Spleen (tissue), 11 donors: ENCODE results near the gene RHOBTB3. TPM values are rescaled to one million over a fixed set of nuclear protein-coding genes. Genes with fewer than 3 reads are reported as not detected.
"Not testable (repeated sequence)": the region's sequence is repeated elsewhere in the genome, so short reads cannot be mapped to it uniquely, and the experiment has no call there.

ENCODE experiments used
- DNase-seq: peaks from one replicate; pipeline ENCODE4 v3.0.0-alpha.2; 2020
- H3K27ac ChIP-seq, 8 donors: fragments of 200-600 bp; sonication (generic) in 7 of 8; 1 replicate in 4 of 8; 2 replicates in 4 of 8; pipeline versions ENCODE4 v1.5.0 to v1.8.0; 2016 to 2021; ENCODE audit warnings: inconsistent platforms in 4 of 8, mild to moderate bottlenecking in 4 of 8, moderate library complexity in 1 of 8
- H3K27me3 ChIP-seq, 7 donors: fragments of 200-600 bp; sonication (generic) in 6 of 7; replicated peaks in 1 of 7; 1 replicate in 4 of 7; 2 replicates in 3 of 7; pipeline versions ENCODE4 v1.5.0 to v1.8.0; 2016 to 2021; ENCODE audit warnings: inconsistent platforms in 3 of 7, mild to moderate bottlenecking in 1 of 7
- H3K36me3 ChIP-seq, 6 donors: fragments of 200-600 bp; sonication (generic) in 5 of 6; 1 replicate in 4 of 6; 2 replicates in 2 of 6; pipeline versions ENCODE4 v1.5.0 to v1.8.0; 2016 to 2021; ENCODE audit warnings: inconsistent platforms in 2 of 6
- H3K4me1 ChIP-seq, 6 donors: fragments of 200-600 bp; sonication (generic) in 5 of 6; 1 replicate in 3 of 6; 2 replicates in 3 of 6; pipeline versions ENCODE4 v1.5.0 to v1.8.0; 2016 to 2021; ENCODE audit warnings: inconsistent platforms in 3 of 6
- H3K4me3 ChIP-seq, 8 donors: fragments of 200-600 bp; sonication (generic) in 7 of 8; 1 replicate in 4 of 8; 2 replicates in 4 of 8; pipeline versions ENCODE4 v1.5.0 to v1.8.0; 2016 to 2021; ENCODE audit warnings: inconsistent platforms in 4 of 8, mild to moderate bottlenecking in 4 of 8, moderate library complexity in 2 of 8
- H3K9me3 ChIP-seq, 8 donors: fragments of 200-600 bp; sonication (generic) in 7 of 8; 1 replicate in 4 of 8; 2 replicates in 4 of 8; pipeline versions ENCODE4 v1.5.0 to v1.8.0; 2016 to 2021; ENCODE audit warnings: inconsistent platforms in 4 of 8
- POLR2A ChIP-seq, 3 donors: fragments of 450-650 bp; IDR thresholded peaks; one replicate each; pipeline ENCODE4 v1.5.1; 2017; ENCODE audit warnings: antibody characterized with exemption in 3 of 3, mild to moderate bottlenecking in 1 of 3
- POLR2AphosphoS5 ChIP-seq, 3 donors: sonication (generic); formaldehyde crosslinking; IDR thresholded peaks; one replicate each; pipeline ENCODE4 v1.5.1; 2017; ENCODE audit warnings: antibody characterized with exemption in 3 of 3
- WGBS, 5 donors: extraction: QIAGEN DNeasy Blood & Tissue Kit in 3 of 5; methylation state at CpG; one replicate each; pipeline versions ENCODE4 v1.1.5 to v1.1.7; 2013 to 2018; 5-methylcytosine and 5-hydroxymethylcytosine counted together
- intact Hi-C: fragments of 100-400 bp; cut with DNase I; formaldehyde crosslinking; loops from one replicate; pipeline ENCODE4 v1.15.0; 2023; ENCODE audit warnings: low total_unique reads
- polyA plus RNA-seq, 3 donors: library from polyadenylated mRNA; stranded (reverse); fragments of 200-250 nt; gene quantifications; one replicate each; pipeline ENCODE4 v1.2.1, GENCODE V29; 2013
- total RNA-seq, 7 donors: library from RNA; depleted of rRNA in 3 of 7; stranded (reverse); fragments of >200 nt in 3 of 7; fragmentation: NEBNext Ultra II Directional in 4 of 7; extraction: Animal tissue kit (Norgen Biotek cat#: 25700) in 4 of 7; gene quantifications; one replicate each; pipeline versions ENCODE4 v1.1.0 to v1.2.1, GENCODE V29; 2016 to 2021
- TF ChIP-seq, protein P1 (sequence below), 11 experiments: fragments of 200-600 bp in 7 of 11; fragments of 450-650 bp in 4 of 11; sonication (generic) in 4 of 11; IDR thresholded peaks in 8 of 11; conservative IDR thresholded peaks in 3 of 11; 1 replicate in 7 of 11; 2 replicates in 4 of 11; pipeline versions ENCODE4 v1.4.0 to v1.8.0; 2016 to 2021; ENCODE audit warnings: antibody characterized with exemption in 11 of 11, inconsistent platforms in 4 of 11, mild to moderate bottlenecking in 1 of 11
- donor health status: healthy with polysubstance abuse.
- donor health status: DM: no; HTN: no; CAD: no; lungs with moderate emphysema.
- donor health status: DM: no; HTN: no; CAD: no.
- donor health status: Bipolar disorder and iron deficiency.
- donor health status: healthy.
- donor health status: DM: no; HTN: no; CAD: no.
- donor health status: DM: yes; HTN: yes; CAD: no.

RHOBTB3 gene
- total and polyA plus RNA-seq, 10 donors, result 4.5 to 71.1 (median 38.4) TPM

DNA sequence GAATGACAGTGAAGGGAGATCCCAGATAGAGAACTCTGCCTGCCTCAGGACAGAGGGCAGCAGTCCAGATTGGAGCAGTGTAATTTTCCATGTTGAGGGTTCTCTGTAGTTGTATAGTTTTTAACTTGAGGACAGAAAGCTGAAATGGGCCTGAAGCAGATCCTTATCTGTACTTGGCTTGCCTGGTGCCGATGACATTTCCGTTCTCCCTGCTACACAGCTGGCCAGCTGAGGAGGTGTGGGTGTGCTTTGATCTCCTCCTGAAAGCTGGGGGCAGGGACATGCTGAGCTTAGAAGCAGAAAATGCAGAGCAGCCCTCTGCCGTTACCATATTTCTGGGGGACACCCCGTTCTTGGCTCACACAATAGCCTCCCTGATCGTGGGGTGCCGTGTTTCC is 80.9 kb downstream of the RHOBTB3 start:
- DNase-seq, result no peak
- Histone ChIP-seq H3K27me3 (no peaks in the 10 kb centered on the region), H3K4me1 (peaks cover 22 to 96% (median 77%) of the 10 kb centered on the region in 6 donors), H3K4me3 (no peak overlapping the region), H3K27ac (peak overlapping the region in 5 of 8 donors; percentile 44 to 89 (median 75)), H3K9me3 (no peaks in the 10 kb centered on the region), H3K36me3 (peaks cover 0 to 73% (median 25%) of the 10 kb centered on the region in 6 donors)
- TF ChIP-seq POLR2AphosphoS5 (IDR thresholded peaks at IDR 0.05), result peak in 2 of 3 donors; percentile 46 to 58
- TF ChIP-seq, protein P1, sequence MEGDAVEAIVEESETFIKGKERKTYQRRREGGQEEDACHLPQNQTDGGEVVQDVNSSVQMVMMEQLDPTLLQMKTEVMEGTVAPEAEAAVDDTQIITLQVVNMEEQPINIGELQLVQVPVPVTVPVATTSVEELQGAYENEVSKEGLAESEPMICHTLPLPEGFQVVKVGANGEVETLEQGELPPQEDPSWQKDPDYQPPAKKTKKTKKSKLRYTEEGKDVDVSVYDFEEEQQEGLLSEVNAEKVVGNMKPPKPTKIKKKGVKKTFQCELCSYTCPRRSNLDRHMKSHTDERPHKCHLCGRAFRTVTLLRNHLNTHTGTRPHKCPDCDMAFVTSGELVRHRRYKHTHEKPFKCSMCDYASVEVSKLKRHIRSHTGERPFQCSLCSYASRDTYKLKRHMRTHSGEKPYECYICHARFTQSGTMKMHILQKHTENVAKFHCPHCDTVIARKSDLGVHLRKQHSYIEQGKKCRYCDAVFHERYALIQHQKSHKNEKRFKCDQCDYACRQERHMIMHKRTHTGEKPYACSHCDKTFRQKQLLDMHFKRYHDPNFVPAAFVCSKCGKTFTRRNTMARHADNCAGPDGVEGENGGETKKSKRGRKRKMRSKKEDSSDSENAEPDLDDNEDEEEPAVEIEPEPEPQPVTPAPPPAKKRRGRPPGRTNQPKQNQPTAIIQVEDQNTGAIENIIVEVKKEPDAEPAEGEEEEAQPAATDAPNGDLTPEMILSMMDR (IDR thresholded peaks at IDR 0.05 in 8 of 11, conservative IDR thresholded peaks at IDR 0.05 in 3 of 11), result no peak
- WGBS, 5 donors, result 37 to 55% (median 50%) methylated on average over 6 of the region's 6 CpGs
- intact Hi-C loops, result no loop called here

DNA sequence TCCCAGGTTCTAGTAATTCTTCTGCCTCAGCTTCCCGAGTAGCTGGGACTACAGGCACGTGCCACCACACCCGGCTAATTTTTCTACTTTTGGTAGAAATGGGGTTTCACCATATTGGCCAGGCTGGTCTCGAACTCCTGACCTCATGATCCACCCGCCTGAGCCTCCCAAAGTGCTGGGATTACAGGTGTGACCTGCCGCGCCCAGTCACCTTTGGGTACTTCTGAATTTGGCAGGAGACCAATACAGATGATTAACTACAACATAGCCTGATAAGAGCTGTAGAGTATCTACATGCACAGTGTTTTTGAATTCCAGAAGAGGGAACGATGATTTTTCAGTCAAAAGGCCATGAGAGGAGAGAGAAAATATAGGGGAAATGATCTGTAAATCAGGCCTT is 81.9 kb downstream of the RHOBTB3 start:
- H3K4me3 ChIP-seq, H3K27me3 ChIP-seq, H3K9me3 ChIP-seq, intact Hi-C loops, DNase-seq: not testable (repeated sequence)
- WGBS, 5 donors, result 94 to 97% (median 96%) methylated on average over 8 of the region's 8 CpGs
- peaks cover 0 to 70% (median 27%) of the 10 kb centered on the region in 6 donors for H3K36me3 ChIP-seq
- H3K4me1 ChIP-seq, result peaks cover 26 to 98% (median 81%) of the 10 kb centered on the region in 6 donors
- peak overlapping the region in 2 of 8 donors; percentile 83 to 89 for H3K27ac ChIP-seq

DNA sequence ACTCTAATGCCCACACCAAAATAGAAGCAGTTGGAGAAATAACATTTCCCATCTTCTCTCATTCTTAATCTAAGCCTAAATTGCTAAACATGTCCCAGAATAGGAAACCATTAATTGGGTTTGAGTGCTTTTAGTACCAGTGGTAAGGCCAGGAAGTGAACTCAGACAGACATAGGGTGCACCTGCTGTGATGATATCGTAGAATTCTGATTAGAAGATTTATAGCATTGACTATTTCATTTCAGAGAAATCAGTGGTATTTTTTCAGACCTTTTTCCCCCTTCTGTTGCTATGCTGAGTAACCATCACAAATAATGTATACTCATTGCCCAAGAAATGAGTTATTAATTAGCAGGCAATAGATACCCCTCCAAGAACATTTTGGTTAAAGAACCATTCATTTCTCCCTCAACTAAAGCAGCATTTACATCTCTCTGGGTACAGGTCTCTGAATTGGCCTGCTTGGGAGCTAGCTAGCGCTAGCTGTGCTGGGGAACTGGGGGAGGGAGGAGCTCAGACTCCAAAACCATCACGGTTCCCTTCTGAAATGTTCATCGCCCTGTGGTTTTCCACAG is 84.1 kb downstream of the RHOBTB3 start:
- DNase-seq, result no peak
- Histone ChIP-seq H3K4me3 (peak overlapping the region in 1 of 8 donors; percentile 1), H3K27me3 (no peaks in the 10 kb centered on the region), H3K9me3 (no peaks in the 10 kb centered on the region), H3K36me3 (peaks cover 0 to 66% (median 27%) of the 10 kb centered on the region in 6 donors), H3K4me1 (peaks cover 22 to 98% (median 81%) of the 10 kb centered on the region in 6 donors), H3K27ac (peak overlapping the region in 4 of 8 donors; percentile 20 to 96 (median 64))
- no peak for TF ChIP-seq POLR2A (IDR thresholded peaks at IDR 0.05)
- TF ChIP-seq POLR2AphosphoS5 (IDR thresholded peaks at IDR 0.05), result no peak
- TF ChIP-seq, protein P1 (IDR thresholded peaks at IDR 0.05 in 8 of 11, conservative IDR thresholded peaks at IDR 0.05 in 3 of 11), result no peak
- intact Hi-C loops, result no loop called here
- 60 to 82% (median 70%) methylated on average over 4 of the region's 4 CpGs for WGBS, 5 donors

DNA sequence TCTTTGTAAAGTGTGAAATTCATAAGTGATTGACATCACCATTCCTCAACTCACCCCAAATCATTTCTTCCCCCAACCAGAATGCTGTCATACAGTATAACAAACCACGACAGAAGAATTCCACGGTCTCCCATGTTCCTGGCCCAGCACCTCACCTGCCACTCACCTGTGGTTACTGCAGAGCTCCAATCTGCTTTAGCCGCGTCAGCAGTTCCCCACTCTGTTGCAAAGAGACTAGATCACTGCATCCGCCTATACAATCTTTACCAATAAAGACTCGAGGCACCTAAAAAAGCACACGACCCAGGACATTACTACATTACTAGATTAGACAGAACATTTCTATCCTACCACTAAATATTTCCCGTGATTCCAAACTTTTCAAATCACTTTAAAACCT is 85.2 kb downstream of the RHOBTB3 start:
- H3K4me1 ChIP-seq, result peaks cover 28 to 98% (median 82%) of the 10 kb centered on the region in 6 donors
- peak overlapping the region in 5 of 8 donors; percentile 90 to 96 (median 93) for H3K27ac ChIP-seq
- H3K27me3 ChIP-seq, result no peaks in the 10 kb centered on the region
- TF ChIP-seq, protein P1 (IDR thresholded peaks at IDR 0.05 in 8 of 11, conservative IDR thresholded peaks at IDR 0.05 in 3 of 11), result no peak
- no peaks in the 10 kb centered on the region for H3K9me3 ChIP-seq
- DNase-seq, result no peak
- H3K36me3 ChIP-seq, result peaks cover 0 to 63% (median 27%) of the 10 kb centered on the region in 6 donors
- intact Hi-C loops, result no loop called here
- WGBS, 5 donors, result 88 to 94% (median 91%) methylated on average over 8 of the region's 8 CpGs
- peak overlapping the region in 1 of 8 donors; percentile 92 for H3K4me3 ChIP-seq
